Nephron (organoid): ENCODE data around the gene ANKRD60.

Experiments
- H3K27ac Mint-ChIP-seq, 3 experiments: 2 replicates each; pipeline ENCODE4 v1.8.0; 2020; ENCODE audit warnings: mixed read lengths in 3 of 3, mild to moderate bottlenecking in 2 of 3, moderate library complexity in 1 of 3
- H3K27me3 Mint-ChIP-seq: 2 replicates; pipeline ENCODE4 v1.8.0; 2021; ENCODE audit warnings: low read depth, mild to moderate bottlenecking, moderate library complexity, mixed read lengths
- H3K36me3 Mint-ChIP-seq: 2 replicates; pipeline ENCODE4 v1.8.0; 2020; ENCODE audit warnings: low read depth, mixed read lengths
- H3K4me1 Mint-ChIP-seq: 2 replicates; pipeline ENCODE4 v1.8.0; 2020; ENCODE audit warnings: mixed read lengths
- H3K4me3 Mint-ChIP-seq, 3 experiments: 2 replicates each; pipeline ENCODE4 v1.8.0; 2020; ENCODE audit warnings: mild to moderate bottlenecking in 3 of 3, mixed read lengths in 3 of 3, moderate library complexity in 2 of 3
- H3K9me3 Mint-ChIP-seq: 2 replicates; pipeline ENCODE4 v1.8.0; 2020; ENCODE audit warnings: mixed read lengths
- TF ChIP-seq, protein P1 (sequence below), 3 experiments: fragments of 200-600 bp; sonication (generic); IDR thresholded peaks; one replicate each; pipeline ENCODE4 v1.5.0; 2021; ENCODE audit warnings: antibody characterized with exemption in 3 of 3; ENCODE audit not compliant: unreplicated experiment in 3 of 3

Gene ANKRD60

GRCh38 chr20:58260006-58260405, 31.6 kb upstream of the ANKRD60 start:
- TF ChIP-seq, protein P1, sequence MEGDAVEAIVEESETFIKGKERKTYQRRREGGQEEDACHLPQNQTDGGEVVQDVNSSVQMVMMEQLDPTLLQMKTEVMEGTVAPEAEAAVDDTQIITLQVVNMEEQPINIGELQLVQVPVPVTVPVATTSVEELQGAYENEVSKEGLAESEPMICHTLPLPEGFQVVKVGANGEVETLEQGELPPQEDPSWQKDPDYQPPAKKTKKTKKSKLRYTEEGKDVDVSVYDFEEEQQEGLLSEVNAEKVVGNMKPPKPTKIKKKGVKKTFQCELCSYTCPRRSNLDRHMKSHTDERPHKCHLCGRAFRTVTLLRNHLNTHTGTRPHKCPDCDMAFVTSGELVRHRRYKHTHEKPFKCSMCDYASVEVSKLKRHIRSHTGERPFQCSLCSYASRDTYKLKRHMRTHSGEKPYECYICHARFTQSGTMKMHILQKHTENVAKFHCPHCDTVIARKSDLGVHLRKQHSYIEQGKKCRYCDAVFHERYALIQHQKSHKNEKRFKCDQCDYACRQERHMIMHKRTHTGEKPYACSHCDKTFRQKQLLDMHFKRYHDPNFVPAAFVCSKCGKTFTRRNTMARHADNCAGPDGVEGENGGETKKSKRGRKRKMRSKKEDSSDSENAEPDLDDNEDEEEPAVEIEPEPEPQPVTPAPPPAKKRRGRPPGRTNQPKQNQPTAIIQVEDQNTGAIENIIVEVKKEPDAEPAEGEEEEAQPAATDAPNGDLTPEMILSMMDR (IDR thresholded peaks at IDR 0.05; ENCODE audit: unreplicated experiment in 3 of 3), result no peak
- H3K27me3 Mint-ChIP-seq, result no peaks in the 10 kb centered on the region

GRCh38 chr20:58256842-58257241, 28.4 kb upstream of the ANKRD60 start:
- no peaks in the 10 kb centered on the region for H3K4me1 Mint-ChIP-seq
- H3K27me3 Mint-ChIP-seq, result no peaks in the 10 kb centered on the region
- TF ChIP-seq, protein P1 (IDR thresholded peaks at IDR 0.05; ENCODE audit: unreplicated experiment in 3 of 3), result no peak
- no peak overlapping the region for H3K27ac Mint-ChIP-seq
- H3K4me3 Mint-ChIP-seq, result no peak overlapping the region
- H3K9me3 Mint-ChIP-seq, result peaks cover 20% of the 10 kb centered on the region
- peaks cover 57% of the 10 kb centered on the region for H3K36me3 Mint-ChIP-seq

More at GRCh38 chr20:58260006-58260405, 31.6 kb upstream of the ANKRD60 start:
- Mint-ChIP-seq H3K4me1 (no peaks in the 10 kb centered on the region), H3K27ac (no peak overlapping the region), H3K36me3 (peaks cover 37% of the 10 kb centered on the region), H3K4me3 (no peak overlapping the region), H3K9me3 (peaks cover 3% of the 10 kb centered on the region)

DNA sequence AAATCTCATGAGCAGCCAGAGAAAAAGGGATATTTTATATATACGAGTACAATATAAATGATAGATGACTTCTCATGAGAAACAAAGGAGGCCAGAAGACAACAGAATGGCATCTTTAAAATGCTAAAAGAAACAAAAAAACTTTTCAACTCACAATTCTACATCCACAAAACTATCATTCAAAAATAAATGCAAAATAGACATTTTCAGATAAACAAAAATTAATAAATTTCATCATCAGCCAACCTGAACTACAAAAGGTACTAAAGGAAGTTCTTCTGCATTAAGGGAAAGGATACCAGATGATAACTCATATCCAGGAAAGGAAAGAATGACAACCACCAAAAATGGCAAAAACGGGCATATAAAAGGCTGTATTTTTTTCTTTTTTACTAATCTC, 27.9 kb upstream of the ANKRD60 start:
- H3K4me3 Mint-ChIP-seq, result no peak overlapping the region
- no peaks in the 10 kb centered on the region for H3K4me1 Mint-ChIP-seq
- H3K36me3 Mint-ChIP-seq, result peaks cover 57% of the 10 kb centered on the region
- TF ChIP-seq, protein P1 (IDR thresholded peaks at IDR 0.05; ENCODE audit: unreplicated experiment in 3 of 3), result no peak
- peaks cover 20% of the 10 kb centered on the region for H3K9me3 Mint-ChIP-seq
- no peak overlapping the region for H3K27ac Mint-ChIP-seq
- H3K27me3 Mint-ChIP-seq, result no peaks in the 10 kb centered on the region

DNA sequence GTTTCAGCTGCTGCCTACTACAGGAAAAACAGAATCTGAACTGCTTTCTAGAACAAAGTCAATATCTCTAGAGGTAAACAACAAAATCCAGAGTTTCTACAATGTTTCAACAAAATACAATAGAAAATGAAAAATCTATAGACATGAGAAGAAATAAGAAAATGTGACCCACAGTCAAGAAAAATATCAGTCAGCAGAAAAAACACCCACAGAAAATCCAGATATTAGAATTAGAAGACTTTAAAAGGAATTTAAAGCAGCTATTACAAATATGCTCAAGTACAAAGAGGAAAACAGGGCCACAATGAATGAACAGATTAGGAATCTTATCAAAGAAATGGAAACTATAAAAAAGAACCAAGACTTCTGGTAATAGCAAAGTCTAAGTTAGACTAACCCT, 26.4 kb upstream of the ANKRD60 start:
- H3K27me3 Mint-ChIP-seq, result peaks cover 4% of the 10 kb centered on the region
- no peak overlapping the region for H3K4me3 Mint-ChIP-seq
- H3K4me1 Mint-ChIP-seq, result no peaks in the 10 kb centered on the region
- H3K9me3 Mint-ChIP-seq, result peaks cover 20% of the 10 kb centered on the region
- H3K27ac Mint-ChIP-seq, result no peak overlapping the region
- H3K36me3 Mint-ChIP-seq, result peaks cover 63% of the 10 kb centered on the region
- TF ChIP-seq, protein P1 (IDR thresholded peaks at IDR 0.05; ENCODE audit: unreplicated experiment in 3 of 3), result no peak

- Mint-ChIP-seq H3K27me3 (peaks cover 4% of the 10 kb centered on the region), H3K4me3 (no peak overlapping the region), H3K27ac (no peak overlapping the region), H3K4me1 (no peaks in the 10 kb centered on the region), H3K9me3 (peaks cover 20% of the 10 kb centered on the region), H3K36me3 (peaks cover 62% of the 10 kb centered on the region)
- TF ChIP-seq, protein P1 (IDR thresholded peaks at IDR 0.05; ENCODE audit: unreplicated experiment in 3 of 3), result no peak
These were observed 23.6 kb upstream of the ANKRD60 start for GRCh38 chr20:58251979-58252591.

DNA sequence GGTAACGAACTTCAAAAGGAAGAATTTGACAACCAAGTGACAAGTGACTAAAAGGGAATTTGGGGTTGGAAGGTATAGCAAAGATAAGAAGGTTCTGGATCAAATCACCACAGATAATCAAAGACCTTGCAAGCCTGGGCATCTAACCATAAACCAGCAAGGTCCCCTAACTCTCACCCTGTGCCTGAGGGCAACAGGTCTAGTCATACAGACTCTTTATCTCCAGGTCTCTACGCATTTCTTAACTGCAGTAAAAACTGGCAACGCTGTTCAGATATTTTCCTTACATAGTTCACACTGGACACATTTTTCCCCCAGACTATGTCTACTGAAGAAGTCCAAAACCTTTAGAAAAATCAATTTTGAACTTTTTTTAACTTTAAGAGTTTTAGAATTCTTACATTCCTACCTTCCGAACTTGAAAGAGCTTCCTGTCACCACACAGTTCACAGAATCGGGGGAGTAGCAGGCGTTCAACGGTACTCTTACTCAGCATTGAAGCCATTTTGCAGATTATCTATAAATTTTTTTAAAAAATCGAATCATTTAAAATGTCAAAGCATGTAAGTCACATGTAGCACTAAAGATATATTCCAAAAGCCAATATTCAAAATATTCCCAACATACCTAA, 23.0 kb upstream of the ANKRD60 start:
- no peak overlapping the region for H3K4me3 Mint-ChIP-seq
- TF ChIP-seq, protein P1 (IDR thresholded peaks at IDR 0.05; ENCODE audit: unreplicated experiment in 3 of 3), result no peak
- peaks cover 4% of the 10 kb centered on the region for H3K27me3 Mint-ChIP-seq
- peaks cover 20% of the 10 kb centered on the region for H3K9me3 Mint-ChIP-seq
- no peaks in the 10 kb centered on the region for H3K4me1 Mint-ChIP-seq
- no peak overlapping the region for H3K27ac Mint-ChIP-seq
- H3K36me3 Mint-ChIP-seq, result peaks cover 64% of the 10 kb centered on the region
